Neural cell (in vitro differentiated cells): ENCODE data around the gene ADGRL1. TPM values are rescaled to one million over a fixed set of nuclear protein-coding genes. Genes with fewer than 3 reads are reported as not detected.
"Not testable (repeated sequence)": the region's sequence is repeated elsewhere in the genome, so short reads cannot be mapped to it uniquely, and the experiment has no call there.

Experiments
- H2AFZ ChIP-seq: fragments of 200-600, 300-800 bp; sonication (generic), shearing (Covaris generic); 2 replicates; pipeline ENCODE4 v1.6.0; 2014; ENCODE audit warnings: low read depth, mild to moderate bottlenecking, antibody characterized with exemption, low read length, moderate library complexity
- H3F3A ChIP-seq: fragments of 200-600 bp; shearing (Covaris generic); 2 replicates; pipeline ENCODE4 v1.6.1; 2016; ENCODE audit warnings: mild to moderate bottlenecking, moderate library complexity, mixed read lengths, antibody characterized with exemption, low read length; ENCODE audit not compliant: insufficient read depth, poor library complexity, severe bottlenecking
- H3K27ac ChIP-seq: fragments of 200-600, 300-800 bp; sonication (generic), shearing (Covaris generic); 2 replicates; pipeline ENCODE4 v1.5.1; 2014; ENCODE audit warnings: mild to moderate bottlenecking, low read length, moderate library complexity
- H3K27me3 ChIP-seq: fragments of 300-800, 200-600 bp; sonication (generic), shearing (Covaris generic); 2 replicates; pipeline ENCODE4 v1.6.0; 2014; ENCODE audit warnings: mild to moderate bottlenecking, low read depth, low read length, moderate library complexity; ENCODE audit not compliant: insufficient read depth
- H3K36me3 ChIP-seq: fragments of 300-800, 200-600 bp; sonication (generic), shearing (Covaris generic); 2 replicates; pipeline ENCODE4 v1.5.1; 2014; ENCODE audit warnings: mild to moderate bottlenecking, antibody characterized with exemption, low read length, moderate library complexity; ENCODE audit not compliant: insufficient read depth
- H3K4me2 ChIP-seq: fragments of 300-800, 200-600 bp; sonication (generic), shearing (Covaris generic); 2 replicates; pipeline ENCODE4 v1.6.0; 2014; ENCODE audit warnings: mild to moderate bottlenecking, low read length
- H3K4me3 ChIP-seq: fragments of 300-800, 200-600 bp; sonication (generic), shearing (Covaris generic); 2 replicates; pipeline ENCODE4 v1.5.1; 2014; ENCODE audit warnings: mild to moderate bottlenecking, low read length, moderate library complexity
- H3K79me2 ChIP-seq: fragments of 200-600 bp; shearing (Covaris generic); replicated peaks from 2 replicates; pipeline ENCODE4 v1.6.0; 2014; ENCODE audit warnings: mild to moderate bottlenecking, low read length, moderate library complexity; ENCODE audit not compliant: insufficient read depth
- H3K9ac ChIP-seq: fragments of 300-800, 200-600 bp; sonication (generic), shearing (Covaris generic); 2 replicates; pipeline ENCODE4 v1.6.1; 2016; ENCODE audit warnings: mild to moderate bottlenecking, low read length, mixed read lengths
- H3K9me2 ChIP-seq: fragments of 200-600 bp; shearing (Covaris generic); 2 replicates; pipeline ENCODE4 v1.6.1; 2016; ENCODE audit warnings: mild to moderate bottlenecking, low read length, mixed read lengths; ENCODE audit not compliant: insufficient read depth
- H3K9me3 ChIP-seq: fragments of 200-600, 300-800 bp; sonication (generic), shearing (Covaris generic); 2 replicates; pipeline ENCODE4 v1.6.1; 2016; ENCODE audit warnings: mild to moderate bottlenecking, mixed run types, low read length, moderate library complexity, mixed read lengths
- H4K20me1 ChIP-seq: fragments of 200-600 bp; shearing (Covaris generic); 2 replicates; pipeline ENCODE4 v1.6.1; 2016; ENCODE audit warnings: mild to moderate bottlenecking, mixed run types; ENCODE audit not compliant: insufficient read depth
- EP300 ChIP-seq: fragments of 450-650 bp; conservative IDR thresholded peaks from 2 replicates; pipeline ENCODE4 v1.6.1; 2014; ENCODE audit warnings: antibody characterized with exemption, mild to moderate bottlenecking, moderate library complexity; ENCODE audit not compliant: poor library complexity, severe bottlenecking
- EZH2 ChIP-seq: fragments of 200-600, 300-800 bp; shearing (Covaris generic), sonication (generic); IDR thresholded peaks from 2 replicates; pipeline ENCODE4 v1.6.1; 2014; ENCODE audit warnings: antibody characterized with exemption, low read length, borderline replicate concordance, mild to moderate bottlenecking; ENCODE audit not compliant: insufficient read depth, poor library complexity, severe bottlenecking
- MXI1 ChIP-seq: fragments of 450-650 bp; conservative IDR thresholded peaks from 2 replicates; pipeline ENCODE4 v1.6.1; 2014; ENCODE audit warnings: antibody characterized with exemption, mild to moderate bottlenecking; ENCODE audit not compliant: poor library complexity, severe bottlenecking
- POLR2AphosphoS5 ChIP-seq: IDR thresholded peaks from 2 replicates; pipeline ENCODE4 v1.6.1; 2012
- RAD21 ChIP-seq: fragments of 450-650 bp; conservative IDR thresholded peaks from 2 replicates; pipeline ENCODE4 v1.6.1; 2014; ENCODE audit warnings: antibody characterized with exemption, mild to moderate bottlenecking, moderate library complexity
- SMC3 ChIP-seq: fragments of 450-650 bp; conservative IDR thresholded peaks from 2 replicates; pipeline ENCODE4 v1.6.1; 2014; ENCODE audit warnings: antibody characterized with exemption, mild to moderate bottlenecking, moderate library complexity; ENCODE audit not compliant: poor library complexity
- TAF1 ChIP-seq: IDR thresholded peaks from 2 replicates; pipeline ENCODE4 v1.6.1; 2012; ENCODE audit warnings: low read depth
- polyA plus RNA-seq: library from polyadenylated mRNA; depleted of rRNA; stranded (reverse); fragments of >200 nt; gene quantifications from 2 replicates; pipeline ENCODE4 v1.2.3, GENCODE V29; 2014
- TF ChIP-seq, protein P1 (sequence below): fragments of 450-650 bp; IDR thresholded peaks from 2 replicates; pipeline ENCODE4 v1.5.1; 2014; ENCODE audit warnings: antibody characterized with exemption, mild to moderate bottlenecking, moderate library complexity; ENCODE audit not compliant: poor library complexity, severe bottlenecking
- TF ChIP-seq, protein P2 (sequence below): IDR thresholded peaks from 2 replicates; pipeline ENCODE4 v1.6.1; 2012; ENCODE audit warnings: borderline replicate concordance

ADGRL1 gene
- polyA plus RNA-seq, 1 donor from 2014 or later: 22.2 TPM

DNA sequence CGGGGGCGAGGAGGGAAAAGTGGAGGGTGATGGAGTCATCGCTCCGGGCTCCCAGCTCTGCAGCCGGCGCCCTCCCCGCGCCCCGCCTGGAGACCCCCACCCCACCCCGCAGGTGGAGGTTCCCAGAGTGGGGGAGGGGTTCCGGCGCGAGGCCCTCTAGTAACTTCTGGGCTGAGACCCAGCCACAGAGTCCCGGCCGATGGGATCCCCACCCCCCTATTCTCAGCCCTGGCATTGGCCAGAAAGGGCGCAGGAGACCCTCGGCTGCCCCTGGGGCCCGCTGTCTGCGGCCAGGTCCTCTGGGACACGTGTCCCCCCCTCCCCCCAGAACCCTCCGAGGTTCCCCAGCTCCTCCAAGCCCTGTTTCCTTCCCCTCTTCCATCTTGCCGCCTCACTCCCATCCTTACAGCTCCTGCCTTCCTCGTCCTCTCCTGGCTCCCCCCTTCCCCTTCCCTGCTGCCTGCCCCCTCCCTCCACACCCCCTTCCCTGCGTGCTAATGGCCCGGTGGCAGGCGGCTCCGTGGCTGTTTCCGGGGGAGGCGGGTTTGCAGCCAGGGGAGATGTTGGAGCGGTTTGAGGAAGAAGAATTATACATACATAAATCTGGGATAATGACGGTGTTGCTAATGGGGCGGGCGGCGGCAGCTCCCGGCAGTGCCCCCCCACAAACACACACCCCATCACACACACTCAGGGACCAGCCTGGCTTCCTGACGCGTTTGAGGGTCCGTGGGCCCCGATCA lies 43.2 kb upstream of the ADGRL1 start:
- H3K36me3 ChIP-seq: not testable (repeated sequence)

DNA sequence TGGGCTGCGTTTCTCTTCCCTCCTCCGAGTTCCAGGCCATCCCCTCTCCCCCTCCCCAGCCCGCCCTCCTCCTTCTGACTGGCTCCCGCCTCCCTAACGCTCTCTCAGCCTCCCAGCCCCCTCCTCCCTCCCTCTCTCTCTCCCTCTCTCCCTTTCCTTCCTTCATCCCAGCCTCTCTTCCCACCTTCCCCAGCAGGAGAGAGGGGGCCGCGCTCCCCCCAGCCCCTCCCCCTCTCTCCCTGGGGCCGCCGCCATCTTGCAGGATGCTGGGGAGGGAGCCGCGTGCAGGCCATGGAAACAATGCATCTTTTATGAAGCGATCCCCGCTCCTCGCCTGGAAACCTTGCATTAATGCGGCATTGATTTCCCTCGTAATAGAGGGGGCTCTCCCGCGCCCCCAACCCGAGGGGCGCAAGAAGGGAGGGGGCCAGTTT lies 42.6 kb upstream of the ADGRL1 start:
- no peaks in the 10 kb centered on the region for H3K9me3 ChIP-seq
- H3F3A ChIP-seq: no peaks in the 10 kb centered on the region
- H3K36me3 ChIP-seq: no peaks in the 10 kb centered on the region
- H4K20me1 ChIP-seq: no peaks in the 10 kb centered on the region
- no peak overlapping the region for H3K4me2 ChIP-seq
- peak overlapping the region; percentile 92 for H3K27ac ChIP-seq
- TF ChIP-seq, protein P1, sequence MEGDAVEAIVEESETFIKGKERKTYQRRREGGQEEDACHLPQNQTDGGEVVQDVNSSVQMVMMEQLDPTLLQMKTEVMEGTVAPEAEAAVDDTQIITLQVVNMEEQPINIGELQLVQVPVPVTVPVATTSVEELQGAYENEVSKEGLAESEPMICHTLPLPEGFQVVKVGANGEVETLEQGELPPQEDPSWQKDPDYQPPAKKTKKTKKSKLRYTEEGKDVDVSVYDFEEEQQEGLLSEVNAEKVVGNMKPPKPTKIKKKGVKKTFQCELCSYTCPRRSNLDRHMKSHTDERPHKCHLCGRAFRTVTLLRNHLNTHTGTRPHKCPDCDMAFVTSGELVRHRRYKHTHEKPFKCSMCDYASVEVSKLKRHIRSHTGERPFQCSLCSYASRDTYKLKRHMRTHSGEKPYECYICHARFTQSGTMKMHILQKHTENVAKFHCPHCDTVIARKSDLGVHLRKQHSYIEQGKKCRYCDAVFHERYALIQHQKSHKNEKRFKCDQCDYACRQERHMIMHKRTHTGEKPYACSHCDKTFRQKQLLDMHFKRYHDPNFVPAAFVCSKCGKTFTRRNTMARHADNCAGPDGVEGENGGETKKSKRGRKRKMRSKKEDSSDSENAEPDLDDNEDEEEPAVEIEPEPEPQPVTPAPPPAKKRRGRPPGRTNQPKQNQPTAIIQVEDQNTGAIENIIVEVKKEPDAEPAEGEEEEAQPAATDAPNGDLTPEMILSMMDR: no peak
- TF ChIP-seq POLR2AphosphoS5 (peak; percentile 83), EZH2 (no peak), EP300 (peak; percentile 73), SMC3 (peak; percentile 30), TAF1 (peak; percentile 45), RAD21 (no peak), MXI1 (peak; percentile 43)
- TF ChIP-seq, protein P2, sequence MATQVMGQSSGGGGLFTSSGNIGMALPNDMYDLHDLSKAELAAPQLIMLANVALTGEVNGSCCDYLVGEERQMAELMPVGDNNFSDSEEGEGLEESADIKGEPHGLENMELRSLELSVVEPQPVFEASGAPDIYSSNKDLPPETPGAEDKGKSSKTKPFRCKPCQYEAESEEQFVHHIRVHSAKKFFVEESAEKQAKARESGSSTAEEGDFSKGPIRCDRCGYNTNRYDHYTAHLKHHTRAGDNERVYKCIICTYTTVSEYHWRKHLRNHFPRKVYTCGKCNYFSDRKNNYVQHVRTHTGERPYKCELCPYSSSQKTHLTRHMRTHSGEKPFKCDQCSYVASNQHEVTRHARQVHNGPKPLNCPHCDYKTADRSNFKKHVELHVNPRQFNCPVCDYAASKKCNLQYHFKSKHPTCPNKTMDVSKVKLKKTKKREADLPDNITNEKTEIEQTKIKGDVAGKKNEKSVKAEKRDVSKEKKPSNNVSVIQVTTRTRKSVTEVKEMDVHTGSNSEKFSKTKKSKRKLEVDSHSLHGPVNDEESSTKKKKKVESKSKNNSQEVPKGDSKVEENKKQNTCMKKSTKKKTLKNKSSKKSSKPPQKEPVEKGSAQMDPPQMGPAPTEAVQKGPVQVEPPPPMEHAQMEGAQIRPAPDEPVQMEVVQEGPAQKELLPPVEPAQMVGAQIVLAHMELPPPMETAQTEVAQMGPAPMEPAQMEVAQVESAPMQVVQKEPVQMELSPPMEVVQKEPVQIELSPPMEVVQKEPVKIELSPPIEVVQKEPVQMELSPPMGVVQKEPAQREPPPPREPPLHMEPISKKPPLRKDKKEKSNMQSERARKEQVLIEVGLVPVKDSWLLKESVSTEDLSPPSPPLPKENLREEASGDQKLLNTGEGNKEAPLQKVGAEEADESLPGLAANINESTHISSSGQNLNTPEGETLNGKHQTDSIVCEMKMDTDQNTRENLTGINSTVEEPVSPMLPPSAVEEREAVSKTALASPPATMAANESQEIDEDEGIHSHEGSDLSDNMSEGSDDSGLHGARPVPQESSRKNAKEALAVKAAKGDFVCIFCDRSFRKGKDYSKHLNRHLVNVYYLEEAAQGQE: peak; percentile 98
- H3K79me2 ChIP-seq: no peaks in the 10 kb centered on the region
- no peaks in the 10 kb centered on the region for H3K27me3 ChIP-seq
- H2AFZ ChIP-seq: peak overlapping the region; percentile 56
- peak overlapping the region; percentile 64 for H3K4me3 ChIP-seq
- no peaks in the 10 kb centered on the region for H3K9me2 ChIP-seq
- peak overlapping the region; percentile 85 for H3K9ac ChIP-seq

More for the DNA sequence above, 43.2 kb upstream of the ADGRL1 start:
- H4K20me1 ChIP-seq, H3F3A ChIP-seq, H3K27me3 ChIP-seq, H3K79me2 ChIP-seq, H3K9me2 ChIP-seq, H3K9me3 ChIP-seq: not testable (repeated sequence)
- Histone ChIP-seq H3K27ac (peak overlapping the region; percentile 92), H3K4me2 (peak overlapping the region; percentile 15), H3K9ac (peak overlapping the region; percentile 85), H3K4me3 (peak overlapping the region; percentile 64), H2AFZ (peak overlapping the region; percentile 56)
- TF ChIP-seq POLR2AphosphoS5: peak; percentile 80
- TF ChIP-seq, protein P2: peak; percentile 50

DNA sequence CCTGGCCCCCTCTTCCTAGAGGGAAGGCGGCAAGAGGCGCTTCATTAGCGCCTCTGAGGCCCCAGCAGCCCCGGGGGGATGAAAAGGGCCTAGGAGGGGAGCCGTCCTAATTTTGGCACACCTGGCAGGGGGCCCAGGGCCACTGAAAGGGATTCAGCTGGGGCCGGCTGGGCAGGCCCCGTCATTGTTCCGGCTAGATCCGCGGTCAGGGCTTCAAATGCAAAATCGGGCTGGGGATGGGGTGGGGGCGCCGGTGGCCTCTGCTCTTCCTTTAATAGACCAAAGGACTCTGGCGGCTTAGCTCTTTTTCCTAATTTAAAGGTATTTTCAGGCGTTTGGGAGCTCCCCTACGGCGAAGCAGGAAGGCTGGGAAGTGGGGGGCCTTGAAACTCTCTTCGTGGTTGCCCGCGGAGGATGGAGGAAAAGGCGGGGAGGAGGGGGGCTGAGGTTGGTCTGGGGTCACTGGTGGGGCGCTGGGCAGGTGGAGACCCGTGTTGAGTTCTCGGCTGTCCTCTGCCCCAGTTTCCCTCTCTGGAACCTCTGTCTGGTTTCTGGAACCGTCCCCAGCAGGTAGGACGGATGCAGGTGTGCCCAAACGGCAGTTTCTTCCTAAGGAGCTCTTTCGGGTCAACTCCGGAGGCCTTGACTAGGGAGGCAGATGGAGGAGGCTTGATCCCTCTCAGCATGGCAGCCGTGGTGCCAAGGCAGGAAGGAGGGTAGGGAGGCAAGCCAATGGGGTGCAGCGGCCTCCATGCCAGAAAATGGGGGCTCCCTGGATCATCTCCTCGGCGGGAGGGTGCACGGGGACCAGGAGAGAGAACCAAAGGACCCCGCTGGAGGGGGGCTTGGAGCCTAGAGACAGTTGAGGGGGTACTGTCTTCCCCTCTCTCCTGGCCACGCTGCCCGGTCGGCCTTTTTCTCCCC lies 41.8 kb upstream of the ADGRL1 start:
- not testable (repeated sequence) for H3K36me3 ChIP-seq, H3K4me2 ChIP-seq, H4K20me1 ChIP-seq, H3K79me2 ChIP-seq, H3F3A ChIP-seq, H3K27me3 ChIP-seq, H3K9me3 ChIP-seq, H2AFZ ChIP-seq, H3K9me2 ChIP-seq
- Histone ChIP-seq H3K4me3 (peak overlapping the region; percentile 54), H3K27ac (peak overlapping the region; percentile 71), H3K9ac (peak overlapping the region; percentile 63)
